ENCODE data around the gene ADO.

DNA sequence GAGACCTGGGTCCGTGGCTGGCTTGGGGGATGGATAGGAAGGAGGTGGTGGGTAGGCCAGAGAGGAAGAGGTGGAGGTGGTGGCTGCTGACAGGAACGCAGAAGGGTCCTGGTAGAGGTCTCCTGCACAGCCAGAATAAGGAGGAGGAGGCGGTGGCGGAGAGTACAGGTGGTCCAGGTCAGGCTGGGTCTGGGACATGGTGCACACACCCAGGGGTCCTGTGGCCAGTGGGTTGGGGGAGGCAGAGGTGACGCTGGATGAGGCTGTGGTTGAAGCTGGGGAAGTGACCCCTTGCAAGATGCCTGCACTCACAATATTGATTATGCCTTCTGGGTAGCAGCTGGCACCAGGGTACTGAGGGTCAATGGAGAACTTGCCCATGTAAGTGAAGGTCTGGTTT is 9.5 kb downstream of the ADO start:
- TF ChIP-seq, protein P1, sequence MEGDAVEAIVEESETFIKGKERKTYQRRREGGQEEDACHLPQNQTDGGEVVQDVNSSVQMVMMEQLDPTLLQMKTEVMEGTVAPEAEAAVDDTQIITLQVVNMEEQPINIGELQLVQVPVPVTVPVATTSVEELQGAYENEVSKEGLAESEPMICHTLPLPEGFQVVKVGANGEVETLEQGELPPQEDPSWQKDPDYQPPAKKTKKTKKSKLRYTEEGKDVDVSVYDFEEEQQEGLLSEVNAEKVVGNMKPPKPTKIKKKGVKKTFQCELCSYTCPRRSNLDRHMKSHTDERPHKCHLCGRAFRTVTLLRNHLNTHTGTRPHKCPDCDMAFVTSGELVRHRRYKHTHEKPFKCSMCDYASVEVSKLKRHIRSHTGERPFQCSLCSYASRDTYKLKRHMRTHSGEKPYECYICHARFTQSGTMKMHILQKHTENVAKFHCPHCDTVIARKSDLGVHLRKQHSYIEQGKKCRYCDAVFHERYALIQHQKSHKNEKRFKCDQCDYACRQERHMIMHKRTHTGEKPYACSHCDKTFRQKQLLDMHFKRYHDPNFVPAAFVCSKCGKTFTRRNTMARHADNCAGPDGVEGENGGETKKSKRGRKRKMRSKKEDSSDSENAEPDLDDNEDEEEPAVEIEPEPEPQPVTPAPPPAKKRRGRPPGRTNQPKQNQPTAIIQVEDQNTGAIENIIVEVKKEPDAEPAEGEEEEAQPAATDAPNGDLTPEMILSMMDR (IDR thresholded peaks at IDR 0.05), result no peak
- no peak for TF ChIP-seq POLR2A (IDR thresholded peaks at IDR 0.05)
